ENCODE data around the gene ALDOA.

Gene ALDOA

DNA sequence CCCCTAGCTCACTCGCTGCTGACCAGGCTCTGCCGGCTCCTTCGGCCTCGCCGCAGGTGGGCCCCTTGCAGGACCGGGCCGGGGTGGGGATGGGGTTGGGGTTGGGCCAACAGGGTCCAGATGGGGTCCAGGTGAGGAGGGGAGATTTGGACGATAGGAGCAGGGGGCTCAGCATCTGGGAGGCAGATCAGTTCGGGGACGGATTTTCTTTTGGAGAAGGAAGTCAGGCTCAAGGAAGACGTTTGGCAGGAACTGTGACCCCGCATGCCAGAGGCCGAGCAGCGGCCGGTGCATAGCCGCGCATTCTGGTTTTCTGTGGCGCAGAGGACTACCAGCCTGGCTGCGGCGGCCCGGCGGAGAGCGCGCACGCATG, 845 bp upstream of the ALDOA start:
- peak overlapping the region; percentile 78 for H3K4me3 ChIP-seq (ENCODE audit: low read depth, low read length)
- TF ChIP-seq CTCF (IDR thresholded peaks at IDR 0.05; ENCODE audit: borderline replicate concordance, insufficient read depth, low read depth, low read length): no peak

DNA sequence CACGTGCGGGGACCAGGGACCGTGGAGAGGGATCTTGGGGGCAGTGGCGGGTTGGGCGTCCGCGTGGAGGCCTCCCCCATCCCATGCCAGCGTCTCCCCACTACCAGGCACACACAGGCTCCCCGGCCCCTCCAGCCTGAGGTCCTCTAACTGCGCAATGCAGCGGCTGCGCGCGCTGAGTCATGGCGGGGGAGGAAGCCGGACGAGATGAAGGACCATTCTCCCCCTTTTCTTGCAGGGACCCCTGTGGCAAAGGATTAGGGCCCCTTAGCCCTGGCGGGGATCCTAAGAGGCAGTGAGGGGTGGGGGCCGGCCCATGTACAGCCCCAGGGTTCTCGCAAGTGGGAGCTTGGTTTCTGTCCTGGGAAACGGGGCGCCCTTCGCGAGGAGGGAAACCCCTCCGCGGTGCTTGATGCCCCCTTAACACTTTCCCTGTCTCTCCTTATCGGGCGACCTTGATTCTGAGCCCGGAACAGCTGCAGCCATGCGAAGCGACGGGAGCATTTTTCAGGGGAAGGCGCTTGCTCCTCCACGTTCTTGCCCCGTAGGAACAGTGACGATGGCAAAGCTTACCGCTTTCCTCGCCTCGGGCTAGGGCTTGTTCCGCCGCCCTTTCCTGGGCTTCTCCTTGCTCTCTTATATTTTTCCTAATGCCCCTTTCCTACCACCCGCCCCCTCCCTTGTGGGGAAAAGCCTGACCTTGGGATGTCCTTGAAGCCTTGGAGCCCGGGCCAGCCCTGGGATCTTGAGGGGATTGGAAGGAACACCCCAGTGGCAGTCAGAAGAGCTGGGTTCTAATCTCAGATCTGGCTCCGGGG, 592 bp downstream of the ALDOA start:
- no peak for TF ChIP-seq CTCF (IDR thresholded peaks at IDR 0.05; ENCODE audit: borderline replicate concordance, insufficient read depth, low read depth, low read length)
- H3K4me3 ChIP-seq (ENCODE audit: low read depth, low read length): peak overlapping the region; percentile 78

DNA sequence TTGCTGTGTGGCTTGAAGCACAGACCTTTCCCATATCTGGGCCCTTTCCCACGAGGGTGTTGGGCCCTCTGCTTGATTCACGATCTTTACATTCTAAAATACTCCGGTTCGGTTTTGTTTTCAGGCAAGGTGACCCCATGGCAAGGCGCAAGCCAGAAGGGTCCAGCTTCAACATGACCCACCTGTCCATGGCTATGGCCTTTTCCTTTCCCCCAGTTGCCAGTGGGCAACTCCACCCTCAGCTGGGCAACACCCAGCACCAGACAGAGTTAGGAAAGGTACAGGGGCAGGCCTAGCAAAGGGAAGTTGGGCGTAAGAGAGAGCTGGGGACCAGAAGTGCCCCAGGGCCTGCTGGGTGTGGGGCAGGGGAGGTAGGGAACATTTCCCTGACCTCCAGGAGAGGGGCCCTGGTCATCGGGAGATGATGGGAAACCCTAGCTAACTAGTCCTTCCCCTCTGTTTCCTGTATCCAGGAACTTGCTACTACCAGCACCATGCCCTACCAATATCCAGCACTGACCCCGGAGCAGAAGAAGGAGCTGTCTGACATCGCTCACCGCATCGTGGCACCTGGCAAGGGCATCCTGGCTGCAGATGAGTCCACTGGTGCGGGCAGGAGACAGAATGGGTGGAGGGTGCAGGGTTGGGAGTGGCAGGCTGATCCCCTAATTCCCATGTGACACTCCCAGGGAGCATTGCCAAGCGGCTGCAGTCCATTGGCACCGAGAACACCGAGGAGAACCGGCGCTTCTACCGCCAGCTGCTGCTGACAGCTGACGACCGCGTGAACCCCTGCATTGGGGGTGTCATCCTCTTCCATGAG, 1.4 kb downstream of the ALDOA start:
- no peak for TF ChIP-seq CTCF (IDR thresholded peaks at IDR 0.05; ENCODE audit: borderline replicate concordance, insufficient read depth, low read depth, low read length)
- H3K4me3 ChIP-seq (ENCODE audit: low read depth, low read length): peak overlapping the region; percentile 78

- H3K4me3 ChIP-seq (ENCODE audit: low read depth, low read length): no peak overlapping the region
- no peak for TF ChIP-seq CTCF (IDR thresholded peaks at IDR 0.05; ENCODE audit: borderline replicate concordance, insufficient read depth, low read depth, low read length)
These were observed 2.0 kb downstream of the ALDOA start for GRCh38 chr16:30067584-30067916.

DNA sequence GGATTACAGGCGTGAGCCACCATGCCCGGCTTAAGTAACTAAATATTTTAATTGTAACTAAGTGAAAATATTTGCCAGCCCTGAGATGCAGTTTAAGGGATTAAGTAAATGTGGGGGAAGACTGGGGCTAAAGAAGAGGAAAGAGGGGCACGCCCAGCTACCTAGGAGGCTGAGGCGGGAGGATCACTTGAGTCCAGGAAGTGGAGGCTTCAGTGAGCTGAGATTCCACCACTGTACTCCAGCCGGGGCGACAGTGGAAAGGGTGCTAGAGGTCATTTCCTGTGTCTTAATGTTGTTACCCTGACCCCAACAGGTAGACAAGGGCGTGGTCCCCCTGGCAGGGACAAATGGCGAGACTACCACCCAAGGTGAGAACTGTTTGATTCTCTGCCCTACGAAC, 2.8 kb downstream of the ALDOA start:
- H3K4me3 ChIP-seq (ENCODE audit: low read depth, low read length): no peak overlapping the region
- TF ChIP-seq CTCF (IDR thresholded peaks at IDR 0.05; ENCODE audit: borderline replicate concordance, insufficient read depth, low read depth, low read length): no peak

DNA sequence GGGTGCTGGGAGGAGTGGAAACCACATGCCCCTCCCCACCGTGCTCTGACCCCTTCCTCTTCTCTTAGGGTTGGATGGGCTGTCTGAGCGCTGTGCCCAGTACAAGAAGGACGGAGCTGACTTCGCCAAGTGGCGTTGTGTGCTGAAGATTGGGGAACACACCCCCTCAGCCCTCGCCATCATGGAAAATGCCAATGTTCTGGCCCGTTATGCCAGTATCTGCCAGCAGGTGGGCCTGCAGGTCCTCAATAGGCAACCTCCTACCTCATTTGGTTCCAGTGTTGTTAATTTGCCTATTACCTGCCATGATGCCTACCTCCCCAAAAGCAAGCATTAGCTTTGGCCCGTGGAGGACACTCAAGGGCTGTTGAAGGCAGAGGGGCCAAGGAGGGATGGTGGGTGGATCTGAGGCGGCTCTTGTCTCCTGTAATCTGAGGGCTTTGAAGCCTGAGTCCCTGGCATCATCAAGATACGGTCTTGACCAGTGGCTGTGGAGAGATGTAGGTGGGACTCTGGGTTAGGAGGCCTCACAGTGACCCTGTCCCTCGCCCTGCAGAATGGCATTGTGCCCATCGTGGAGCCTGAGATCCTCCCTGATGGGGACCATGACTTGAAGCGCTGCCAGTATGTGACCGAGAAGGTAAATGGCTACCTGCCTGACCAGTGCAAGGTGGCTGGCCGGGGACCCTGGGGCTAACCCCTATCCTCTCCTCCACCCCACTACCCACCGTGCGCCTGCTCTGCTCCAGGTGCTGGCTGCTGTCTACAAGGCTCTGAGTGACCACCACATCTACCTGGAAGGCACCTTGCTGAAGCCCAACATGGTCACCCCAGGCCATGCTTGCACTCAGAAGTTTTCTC, 3.4 kb downstream of the ALDOA start:
- TF ChIP-seq CTCF (IDR thresholded peaks at IDR 0.05; ENCODE audit: borderline replicate concordance, insufficient read depth, low read depth, low read length): peak; percentile 52; the same call in 1 of the 2 replicates
- no peak overlapping the region for H3K4me3 ChIP-seq (ENCODE audit: low read depth, low read length)
